ENCODE results near the gene RAVER1. TPM values are rescaled to one million over a fixed set of nuclear protein-coding genes. Genes with fewer than 3 reads are reported as not detected.

Gene RAVER1
- total RNA-seq, 6 donors from 2014 or later: 17.8 to 49.9 (median 37.2) TPM

DNA sequence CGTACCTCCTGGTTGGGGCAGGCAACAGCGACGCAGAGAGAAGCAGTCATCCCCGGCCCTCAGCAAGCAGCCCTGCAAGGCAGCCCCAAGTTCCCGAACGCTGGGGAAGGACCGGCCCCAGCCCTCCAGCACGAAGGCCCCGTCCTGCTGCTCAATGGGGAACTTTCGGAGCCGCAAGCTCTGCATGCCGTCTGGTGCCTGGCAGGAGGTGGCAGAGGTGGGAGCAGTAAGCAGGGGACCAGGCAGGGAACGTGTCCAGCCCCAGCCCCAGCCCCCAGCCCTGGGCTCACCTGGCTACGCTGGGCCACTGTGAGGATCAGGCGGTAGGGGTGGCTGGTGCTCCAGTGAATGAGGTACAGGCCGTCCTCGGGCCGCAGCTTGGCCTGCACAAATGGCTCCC is 28.9 kb upstream of the RAVER1 start:
- no peak for TF ChIP-seq EP300 (IDR thresholded peaks at IDR 0.05)
- TF ChIP-seq POLR2AphosphoS5 (IDR thresholded peaks at IDR 0.05): no peak
- TF ChIP-seq, protein P1, sequence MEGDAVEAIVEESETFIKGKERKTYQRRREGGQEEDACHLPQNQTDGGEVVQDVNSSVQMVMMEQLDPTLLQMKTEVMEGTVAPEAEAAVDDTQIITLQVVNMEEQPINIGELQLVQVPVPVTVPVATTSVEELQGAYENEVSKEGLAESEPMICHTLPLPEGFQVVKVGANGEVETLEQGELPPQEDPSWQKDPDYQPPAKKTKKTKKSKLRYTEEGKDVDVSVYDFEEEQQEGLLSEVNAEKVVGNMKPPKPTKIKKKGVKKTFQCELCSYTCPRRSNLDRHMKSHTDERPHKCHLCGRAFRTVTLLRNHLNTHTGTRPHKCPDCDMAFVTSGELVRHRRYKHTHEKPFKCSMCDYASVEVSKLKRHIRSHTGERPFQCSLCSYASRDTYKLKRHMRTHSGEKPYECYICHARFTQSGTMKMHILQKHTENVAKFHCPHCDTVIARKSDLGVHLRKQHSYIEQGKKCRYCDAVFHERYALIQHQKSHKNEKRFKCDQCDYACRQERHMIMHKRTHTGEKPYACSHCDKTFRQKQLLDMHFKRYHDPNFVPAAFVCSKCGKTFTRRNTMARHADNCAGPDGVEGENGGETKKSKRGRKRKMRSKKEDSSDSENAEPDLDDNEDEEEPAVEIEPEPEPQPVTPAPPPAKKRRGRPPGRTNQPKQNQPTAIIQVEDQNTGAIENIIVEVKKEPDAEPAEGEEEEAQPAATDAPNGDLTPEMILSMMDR (IDR thresholded peaks at IDR 0.05): no peak
- no peak for TF ChIP-seq POLR2A (IDR thresholded peaks at IDR 0.05)
- ATAC-seq (ENCODE audit: low FRiP score in 2 of 2) (no peak), DNase-seq (peak in 1 of 2 donors; percentile 62)
- H3K36me3 ChIP-seq: peaks cover 34 to 99% (median 89%) of the 10 kb centered on the region in 4 donors
- 97% methylated on average over 18 of the region's 18 CpGs; no CpG with 5 or more reads in 1 of the 2 donors for WGBS, 2 donors
- no peaks in the 10 kb centered on the region for H3K9me3 ChIP-seq
- H3K27me3 ChIP-seq: no peaks in the 10 kb centered on the region
- H3K27ac ChIP-seq: no peak overlapping the region
- H3K4me1 ChIP-seq: no peaks in the 10 kb centered on the region
- H3K4me3 ChIP-seq: no peak overlapping the region

DNA sequence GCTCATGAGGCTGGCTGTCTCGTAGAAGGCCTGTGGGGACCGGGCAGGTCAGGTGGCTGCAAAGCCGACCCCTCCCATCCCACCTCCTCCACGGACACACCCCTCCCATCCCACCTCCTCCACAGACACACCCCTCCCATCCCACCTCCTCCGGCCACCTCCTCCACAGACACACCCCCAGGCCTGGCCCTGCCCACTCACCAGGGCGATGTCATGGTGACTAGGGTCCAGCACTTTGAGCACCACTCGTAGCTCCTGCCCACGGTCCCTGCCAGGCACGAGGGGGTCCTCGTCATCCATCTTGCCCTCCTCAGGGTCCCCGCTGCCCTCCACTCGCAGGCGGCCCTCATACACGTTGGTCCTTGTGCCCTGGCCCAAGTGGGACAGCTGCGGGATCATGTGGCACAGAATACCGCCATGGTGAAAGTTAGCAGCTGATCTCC is 28.3 kb upstream of the RAVER1 start:
- Histone ChIP-seq H3K36me3 (peaks cover 30 to 97% (median 88%) of the 10 kb centered on the region in 4 donors), H3K27ac (no peak overlapping the region), H3K9me3 (no peaks in the 10 kb centered on the region), H3K4me1 (no peaks in the 10 kb centered on the region), H3K27me3 (no peaks in the 10 kb centered on the region), H3K4me3 (no peak overlapping the region)
- WGBS, 2 donors: 90 to 92% methylated on average over 10 to 16 of the region's 16 CpGs
- DNase-seq (peak in 1 of 2 donors; percentile 51), ATAC-seq (ENCODE audit: low FRiP score in 2 of 2) (no peak)
- TF ChIP-seq EP300 (IDR thresholded peaks at IDR 0.05): no peak
- no peak for TF ChIP-seq POLR2A (IDR thresholded peaks at IDR 0.05)
- TF ChIP-seq POLR2AphosphoS5 (IDR thresholded peaks at IDR 0.05): no peak
- TF ChIP-seq, protein P1 (IDR thresholded peaks at IDR 0.05): no peak

DNA sequence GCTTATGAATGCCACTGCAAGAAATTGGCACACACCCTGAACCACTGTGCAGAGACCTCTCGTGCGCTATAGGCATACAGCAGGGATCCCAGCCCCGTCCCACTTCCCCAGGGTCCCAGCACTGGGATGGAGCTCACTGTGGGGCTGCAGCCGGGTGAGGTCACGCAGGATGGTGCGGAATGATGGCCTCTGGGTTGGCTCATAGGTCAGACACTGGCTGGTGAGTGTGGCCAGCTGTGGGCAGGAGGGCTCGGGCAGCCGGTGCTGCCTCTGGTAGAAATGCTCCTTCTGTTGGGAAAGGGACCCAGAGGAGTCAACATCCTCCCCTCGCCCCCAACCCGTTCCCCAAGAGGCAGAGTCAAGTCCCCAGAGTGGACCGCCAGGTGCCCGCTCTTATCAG is 23.1 kb upstream of the RAVER1 start:
- peak in 1 of 2 donors; percentile 52 for DNase-seq
- Histone ChIP-seq H3K4me1 (no peaks in the 10 kb centered on the region), H3K9me3 (no peaks in the 10 kb centered on the region), H3K27me3 (no peaks in the 10 kb centered on the region), H3K36me3 (peaks cover 13 to 95% (median 80%) of the 10 kb centered on the region in 4 donors), H3K27ac (no peak overlapping the region), H3K4me3 (no peak overlapping the region)
- WGBS, 2 donors: 96 to 97% methylated on average over 3 to 12 of the region's 12 CpGs
- TF ChIP-seq EP300 (IDR thresholded peaks at IDR 0.05) (no peak), POLR2A (IDR thresholded peaks at IDR 0.05) (no peak), POLR2AphosphoS5 (IDR thresholded peaks at IDR 0.05) (no peak)
- TF ChIP-seq, protein P1 (IDR thresholded peaks at IDR 0.05): no peak
- no peak for ATAC-seq (ENCODE audit: low FRiP score in 2 of 2)

DNA sequence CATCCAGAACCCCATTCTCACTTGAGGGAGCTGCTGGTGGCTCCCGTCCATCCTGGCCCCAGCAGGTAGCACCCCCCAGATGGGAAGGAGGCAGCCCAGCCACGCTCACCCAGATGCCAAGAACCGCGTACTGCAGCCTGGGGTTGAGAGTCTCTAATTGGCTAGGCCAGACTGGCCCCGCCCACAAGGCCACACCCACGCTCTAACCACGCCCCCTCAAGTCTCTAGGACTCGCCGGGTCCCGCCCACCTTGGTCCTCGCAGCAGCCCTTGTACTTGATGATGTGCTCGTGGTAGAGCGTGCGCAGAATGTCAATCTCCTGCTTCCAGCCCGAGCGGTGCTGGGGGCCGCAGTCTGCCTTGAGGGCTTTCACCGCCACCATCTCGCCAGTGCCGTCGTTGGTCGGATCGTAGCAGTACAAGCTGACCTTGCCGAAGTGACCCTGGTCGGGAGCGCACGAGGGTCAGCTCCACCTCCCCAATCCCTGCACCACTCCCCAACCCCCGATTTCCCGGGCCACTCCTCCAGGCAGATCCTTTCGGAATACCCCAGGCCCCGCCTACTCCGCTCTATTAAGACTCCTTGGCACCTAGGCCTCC is 20.6 kb upstream of the RAVER1 start:
- Histone ChIP-seq H3K27me3 (no peaks in the 10 kb centered on the region), H3K9me3 (no peaks in the 10 kb centered on the region), H3K36me3 (peaks cover 12 to 90% (median 71%) of the 10 kb centered on the region in 4 donors), H3K4me1 (no peaks in the 10 kb centered on the region), H3K27ac (no peak overlapping the region), H3K4me3 (no peak overlapping the region)
- 89 to 95% methylated on average over 16 to 31 of the region's 32 CpGs for WGBS, 2 donors
- DNase-seq (peak in 1 of 2 donors; percentile 86), ATAC-seq (ENCODE audit: low FRiP score in 2 of 2) (peak; percentile 7 to 61)
- TF ChIP-seq POLR2A (IDR thresholded peaks at IDR 0.05) (no peak), POLR2AphosphoS5 (IDR thresholded peaks at IDR 0.05) (no peak), EP300 (IDR thresholded peaks at IDR 0.05) (no peak)
- TF ChIP-seq, protein P1 (IDR thresholded peaks at IDR 0.05): no peak
